Measurements from ENCODE around the gene GOLPH3. TPM values are rescaled to one million over a fixed set of nuclear protein-coding genes. Genes with fewer than 3 reads are reported as not detected.
A peak's percentile ranks its signal among the peaks of the same experiment; 100 is the strongest.

GOLPH3 gene
- total and polyA plus RNA-seq, 8 donors = 77.0 to 93.8 (median 85.6) TPM

DNA sequence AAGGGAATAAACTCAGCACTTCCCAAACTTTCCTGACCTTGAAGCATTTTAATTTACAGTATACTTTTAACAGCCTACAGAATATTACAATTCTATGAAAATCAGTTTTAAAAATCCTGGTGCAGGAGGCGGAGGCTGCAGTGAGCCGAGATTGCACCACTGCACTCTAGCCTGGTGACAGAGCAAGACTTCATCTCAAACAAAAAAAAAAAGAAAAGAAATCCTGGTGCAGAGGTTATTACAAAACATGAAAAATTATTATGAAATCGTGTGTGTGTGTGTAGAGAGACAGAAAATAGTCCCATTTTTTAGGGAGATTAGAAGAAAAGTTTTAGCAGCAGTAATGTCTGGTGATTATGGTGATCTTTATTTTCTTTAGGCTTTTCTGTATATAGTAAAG is 26.9 kb downstream of the GOLPH3 start:
- no peaks in the 10 kb centered on the region for H3K9me3 ChIP-seq
- H3K27ac ChIP-seq = no peak overlapping the region
- TF ChIP-seq, protein P1, sequence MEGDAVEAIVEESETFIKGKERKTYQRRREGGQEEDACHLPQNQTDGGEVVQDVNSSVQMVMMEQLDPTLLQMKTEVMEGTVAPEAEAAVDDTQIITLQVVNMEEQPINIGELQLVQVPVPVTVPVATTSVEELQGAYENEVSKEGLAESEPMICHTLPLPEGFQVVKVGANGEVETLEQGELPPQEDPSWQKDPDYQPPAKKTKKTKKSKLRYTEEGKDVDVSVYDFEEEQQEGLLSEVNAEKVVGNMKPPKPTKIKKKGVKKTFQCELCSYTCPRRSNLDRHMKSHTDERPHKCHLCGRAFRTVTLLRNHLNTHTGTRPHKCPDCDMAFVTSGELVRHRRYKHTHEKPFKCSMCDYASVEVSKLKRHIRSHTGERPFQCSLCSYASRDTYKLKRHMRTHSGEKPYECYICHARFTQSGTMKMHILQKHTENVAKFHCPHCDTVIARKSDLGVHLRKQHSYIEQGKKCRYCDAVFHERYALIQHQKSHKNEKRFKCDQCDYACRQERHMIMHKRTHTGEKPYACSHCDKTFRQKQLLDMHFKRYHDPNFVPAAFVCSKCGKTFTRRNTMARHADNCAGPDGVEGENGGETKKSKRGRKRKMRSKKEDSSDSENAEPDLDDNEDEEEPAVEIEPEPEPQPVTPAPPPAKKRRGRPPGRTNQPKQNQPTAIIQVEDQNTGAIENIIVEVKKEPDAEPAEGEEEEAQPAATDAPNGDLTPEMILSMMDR (IDR thresholded peaks at IDR 0.05) = no peak
- DNase-seq = no peak
- peak; percentile 62 for ATAC-seq
- intact Hi-C loops (cut with DNase I) = no loop called here
- H3K36me3 ChIP-seq = peaks cover 0 to 8% of the 10 kb centered on the region in 2 donors
- no peaks in the 10 kb centered on the region for H3K27me3 ChIP-seq
- no peak overlapping the region for H3K4me3 ChIP-seq
- peaks cover 7 to 82% of the 10 kb centered on the region in 2 donors for H3K4me1 ChIP-seq

DNA sequence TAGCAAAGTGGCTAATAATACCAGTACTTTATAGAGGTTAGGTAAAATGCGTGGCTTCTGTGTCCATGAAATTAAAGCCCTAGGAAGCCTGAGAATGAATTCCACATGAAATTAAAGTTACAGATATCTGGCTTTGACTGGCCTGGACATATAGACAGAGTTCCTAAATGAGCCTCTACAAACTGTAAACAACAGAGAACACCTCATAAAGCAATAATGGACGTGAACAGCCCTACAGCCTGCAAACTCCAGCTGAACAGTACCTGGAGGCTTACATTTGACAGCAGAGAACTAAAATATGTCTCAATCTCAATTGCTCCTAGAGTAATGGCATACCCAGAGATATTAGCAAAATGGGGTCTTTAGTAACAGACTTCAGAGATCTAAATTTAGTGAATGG is 28.7 kb downstream of the GOLPH3 start:
- Histone ChIP-seq H3K9me3 (no peaks in the 10 kb centered on the region), H3K27me3 (no peaks in the 10 kb centered on the region), H3K4me3 (no peak overlapping the region), H3K27ac (no peak overlapping the region), H3K36me3 (peaks cover 0 to 16% of the 10 kb centered on the region in 2 donors), H3K4me1 (peaks cover 7 to 65% of the 10 kb centered on the region in 2 donors)
- DNase-seq = no peak
- intact Hi-C loops (cut with DNase I) = no loop called here
- TF ChIP-seq, protein P1 (IDR thresholded peaks at IDR 0.05) = no peak
- ATAC-seq = no peak

DNA sequence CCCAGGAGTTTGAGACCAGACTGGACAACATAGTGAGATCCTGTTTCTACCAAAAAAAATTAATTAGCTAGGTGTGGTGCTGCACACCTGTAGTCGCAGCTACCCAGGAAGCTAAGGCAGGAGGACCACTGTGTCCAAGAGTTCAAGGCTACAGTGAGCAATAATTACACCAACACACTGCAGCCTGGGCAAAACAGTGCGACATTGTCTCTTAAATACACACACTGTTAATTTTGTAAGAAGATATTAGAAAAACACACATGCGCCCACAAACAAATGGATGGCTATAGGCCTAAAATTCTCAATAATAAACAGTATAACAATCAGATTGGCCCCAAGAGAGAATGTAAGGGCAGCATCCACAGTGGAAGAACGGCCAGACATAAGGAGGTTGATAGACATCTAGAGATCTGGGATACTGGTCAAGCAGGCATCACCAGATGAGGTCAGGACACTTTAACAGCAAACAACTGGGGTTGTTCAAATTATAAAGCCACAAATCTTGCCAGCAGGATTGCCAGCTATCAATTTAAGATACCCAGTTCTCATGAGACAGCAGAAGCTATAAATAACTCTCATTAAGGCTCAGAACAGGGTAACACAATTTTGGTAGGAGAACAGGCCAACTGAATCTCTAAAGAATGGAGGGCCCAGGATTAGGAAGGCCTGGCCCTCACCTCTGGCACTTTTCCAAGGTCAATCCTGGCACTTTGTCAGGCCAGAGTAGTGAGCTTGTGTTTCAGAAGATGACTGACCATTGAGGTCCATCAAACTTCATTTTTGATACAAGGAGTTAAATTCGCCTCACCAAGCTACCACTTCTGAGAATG is 29.5 kb downstream of the GOLPH3 start:
- TF ChIP-seq, protein P1 (IDR thresholded peaks at IDR 0.05) = no peak
- Histone ChIP-seq H3K9me3 (no peaks in the 10 kb centered on the region), H3K4me3 (no peak overlapping the region), H3K27ac (no peak overlapping the region), H3K4me1 (peaks cover 7 to 57% of the 10 kb centered on the region in 2 donors), H3K27me3 (no peaks in the 10 kb centered on the region), H3K36me3 (peaks cover 0 to 19% of the 10 kb centered on the region in 2 donors)
- DNase-seq (no peak), ATAC-seq (no peak)
- intact Hi-C loops (cut with DNase I) = no loop called here

DNA sequence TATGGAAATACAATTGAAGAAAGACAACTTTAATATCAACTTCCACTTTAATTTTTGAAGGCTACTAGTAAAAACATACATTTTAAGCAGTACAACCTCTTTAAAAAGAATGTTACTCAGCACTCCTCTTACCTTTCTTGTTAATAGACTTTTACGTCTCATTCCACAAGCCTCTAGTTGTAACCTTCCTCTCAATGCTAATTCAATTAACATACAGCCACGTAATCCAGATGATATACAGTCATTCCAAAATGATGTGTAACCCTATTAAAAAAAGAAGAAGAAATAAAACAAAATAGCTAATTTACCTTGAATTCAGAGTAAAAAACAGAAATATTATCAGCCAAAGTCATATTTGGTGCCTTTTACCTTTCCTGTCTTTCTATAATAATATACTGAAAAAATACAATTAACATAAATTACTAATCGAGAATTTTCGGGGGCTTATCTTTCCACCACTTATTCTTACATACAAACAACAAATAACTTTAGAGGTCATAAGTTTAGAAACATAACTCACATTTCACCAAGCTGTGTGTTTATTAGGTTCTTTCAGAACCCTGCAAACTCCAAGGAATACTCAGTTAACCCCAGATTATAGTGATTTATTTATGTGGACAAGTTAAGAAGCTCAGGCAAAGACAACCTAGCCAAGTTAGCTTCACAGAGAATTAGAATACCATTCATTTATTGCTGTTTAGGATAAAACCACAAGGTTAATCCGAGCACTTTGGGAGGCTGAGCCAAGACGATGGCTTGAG is 30.3 kb downstream of the GOLPH3 start:
- H3K9me3 ChIP-seq = no peaks in the 10 kb centered on the region
- ATAC-seq (no peak), DNase-seq (no peak)
- peaks cover 7 to 52% of the 10 kb centered on the region in 2 donors for H3K4me1 ChIP-seq
- H3K27me3 ChIP-seq = no peaks in the 10 kb centered on the region
- intact Hi-C loops (cut with DNase I) = no loop called here
- no peak overlapping the region for H3K27ac ChIP-seq
- no peak overlapping the region for H3K4me3 ChIP-seq
- TF ChIP-seq, protein P1 (IDR thresholded peaks at IDR 0.05) = no peak
- H3K36me3 ChIP-seq = peaks cover 0 to 26% of the 10 kb centered on the region in 2 donors
